Endothelial cell of umbilical vein (primary cell): ENCODE measurements around the gene ATP6V1G3.

Experiments
- EZH2 ChIP-seq: IDR thresholded peaks from 2 replicates; pipeline ENCODE4 v1.6.1; 2012; ENCODE audit warnings: borderline replicate concordance, low read depth, mild to moderate bottlenecking, moderate library complexity, low read length, inconsistent platforms; ENCODE audit not compliant: severe bottlenecking
- FOS ChIP-seq: IDR thresholded peaks from 2 replicates; pipeline ENCODE4 v1.6.1; 2011; ENCODE audit warnings: mild to moderate bottlenecking, low read length, moderate library complexity, borderline replicate concordance; ENCODE audit not compliant: insufficient read depth
- GATA2 ChIP-seq: IDR thresholded peaks from 2 replicates; pipeline ENCODE4 v1.7.0; 2011; ENCODE audit warnings: low read depth, mild to moderate bottlenecking, moderate library complexity, mixed read lengths, low read length; ENCODE audit not compliant: insufficient read length, insufficient read depth
- JUN ChIP-seq: IDR thresholded peaks from 2 replicates; pipeline ENCODE4 v1.6.1; 2011; ENCODE audit warnings: borderline replicate concordance, low read depth; ENCODE audit not compliant: insufficient read length, insufficient read depth
- POLR2A ChIP-seq: IDR thresholded peaks from 2 replicates; pipeline ENCODE4 v1.6.1; 2012; ENCODE audit warnings: low read depth, mild to moderate bottlenecking, control low read depth, low read length
- POLR2AphosphoS5 ChIP-seq: IDR thresholded peaks from 2 replicates; pipeline ENCODE4 v1.6.1; 2012; ENCODE audit warnings: low read depth, mild to moderate bottlenecking, control low read depth, low read length, moderate library complexity; ENCODE audit not compliant: insufficient read depth
- TF ChIP-seq, protein P1 (sequence below), 2 donors: IDR thresholded peaks; 1 replicate in 1 of 2; 2 replicates in 1 of 2; pipeline ENCODE4 v1.5.1; 2011; ENCODE audit warnings: low read length in 2 of 2, mild to moderate bottlenecking in 2 of 2, moderate library complexity in 2 of 2, control low read depth in 1 of 2, inconsistent platforms in 1 of 2, low read depth in 1 of 2; ENCODE audit not compliant: insufficient read depth in 1 of 2; ENCODE audit errors: extremely low read depth in 1 of 2
- TF ChIP-seq, protein P2 (sequence below): IDR thresholded peaks from 2 replicates; pipeline ENCODE4 v1.6.1; 2011; ENCODE audit not compliant: insufficient read depth, insufficient read length

DNA sequence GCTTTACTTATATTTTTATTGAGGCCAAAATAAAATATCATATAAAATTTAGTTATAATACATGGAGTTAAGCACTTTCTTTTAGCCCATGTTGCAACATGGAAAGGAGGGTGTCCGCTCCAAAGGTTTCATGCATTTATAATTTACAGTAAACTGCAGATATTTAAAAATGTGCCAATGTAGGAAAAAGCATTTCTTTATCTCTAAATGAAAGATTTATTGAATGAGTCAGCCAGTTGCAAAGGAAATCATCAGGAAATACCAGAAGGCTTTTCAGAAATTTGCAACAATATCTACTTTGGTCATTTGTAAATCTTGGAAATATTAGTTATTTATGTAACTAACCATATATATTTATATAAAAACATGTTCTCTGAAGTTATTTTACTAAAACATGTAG lies 12.1 kb downstream of the ATP6V1G3 start:
- TF ChIP-seq, protein P1, sequence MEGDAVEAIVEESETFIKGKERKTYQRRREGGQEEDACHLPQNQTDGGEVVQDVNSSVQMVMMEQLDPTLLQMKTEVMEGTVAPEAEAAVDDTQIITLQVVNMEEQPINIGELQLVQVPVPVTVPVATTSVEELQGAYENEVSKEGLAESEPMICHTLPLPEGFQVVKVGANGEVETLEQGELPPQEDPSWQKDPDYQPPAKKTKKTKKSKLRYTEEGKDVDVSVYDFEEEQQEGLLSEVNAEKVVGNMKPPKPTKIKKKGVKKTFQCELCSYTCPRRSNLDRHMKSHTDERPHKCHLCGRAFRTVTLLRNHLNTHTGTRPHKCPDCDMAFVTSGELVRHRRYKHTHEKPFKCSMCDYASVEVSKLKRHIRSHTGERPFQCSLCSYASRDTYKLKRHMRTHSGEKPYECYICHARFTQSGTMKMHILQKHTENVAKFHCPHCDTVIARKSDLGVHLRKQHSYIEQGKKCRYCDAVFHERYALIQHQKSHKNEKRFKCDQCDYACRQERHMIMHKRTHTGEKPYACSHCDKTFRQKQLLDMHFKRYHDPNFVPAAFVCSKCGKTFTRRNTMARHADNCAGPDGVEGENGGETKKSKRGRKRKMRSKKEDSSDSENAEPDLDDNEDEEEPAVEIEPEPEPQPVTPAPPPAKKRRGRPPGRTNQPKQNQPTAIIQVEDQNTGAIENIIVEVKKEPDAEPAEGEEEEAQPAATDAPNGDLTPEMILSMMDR (IDR thresholded peaks at IDR 0.05; ENCODE audit: extremely low read depth in 1 of 2, insufficient read depth in 1 of 2, low read depth in 1 of 2, low read length in 2 of 2) = no peak
- TF ChIP-seq, protein P2, sequence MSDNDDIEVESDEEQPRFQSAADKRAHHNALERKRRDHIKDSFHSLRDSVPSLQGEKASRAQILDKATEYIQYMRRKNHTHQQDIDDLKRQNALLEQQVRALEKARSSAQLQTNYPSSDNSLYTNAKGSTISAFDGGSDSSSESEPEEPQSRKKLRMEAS = no peak
- no peak for TF ChIP-seq EZH2
- TF ChIP-seq GATA2 = peak; percentile 39
- no peak for TF ChIP-seq POLR2A
- TF ChIP-seq POLR2AphosphoS5 = no peak
- TF ChIP-seq JUN = peak; percentile 83
- TF ChIP-seq FOS = peak; percentile 81
